Measurements from ENCODE around the gene PLIN4.
"Not testable (repeated sequence)": the region's sequence is repeated elsewhere in the genome, so short reads cannot be mapped to it uniquely, and the experiment has no call there.

Gene PLIN4

GRCh38 chr19:4543842-4544647 is 25.8 kb upstream of the PLIN4 start:
- DNase-seq = no peak

GRCh38 chr19:4542896-4543841 is 24.9 kb upstream of the PLIN4 start:
- DNase-seq = no peak

GRCh38 chr19:4541806-4542145 is 23.5 kb upstream of the PLIN4 start:
- DNase-seq = not testable (repeated sequence)

GRCh38 chr19:4541114-4541805 is 23.0 kb upstream of the PLIN4 start:
- DNase-seq = no peak

GRCh38 chr19:4539693-4540581 is 21.7 kb upstream of the PLIN4 start, which contains the start of gene LRG1:
Gene LRG1 (minus strand): TSS chr19:4540036. CDS start chr19:4540013, 23 bp downstream.
- DNase-seq = no peak

- DNase-seq = no peak
These were observed 20.9 kb upstream of the PLIN4 start for GRCh38 chr19:4539169-4539692.

GRCh38 chr19:4538601-4538954 is 20.3 kb upstream of the PLIN4 start:
- DNase-seq = no peak

GRCh38 chr19:4537953-4538600 is 19.8 kb upstream of the PLIN4 start:
- DNase-seq = no peak

- DNase-seq = no peak
These were observed 18.5 kb upstream of the PLIN4 start for GRCh38 chr19:4536798-4537197.

- peak; percentile 18 for DNase-seq
These were observed 16.8 kb upstream of the PLIN4 start, which contains the start of gene PLIN5 for GRCh38 chr19:4534836-4535658. Gene PLIN5 (minus strand): TSS chr19:4535224. CDS start chr19:4534074, 1,150 bp downstream.

- no peak for DNase-seq
These were observed 15.6 kb upstream of the PLIN4 start for GRCh38 chr19:4533835-4534424.

- no peak for DNase-seq
These were observed 15.0 kb upstream of the PLIN4 start for GRCh38 chr19:4533334-4533733.

- DNase-seq = no peak
These were observed 13.4 kb upstream of the PLIN4 start for GRCh38 chr19:4531562-4532165.

- no peak for DNase-seq
These were observed 11.7 kb upstream of the PLIN4 start for GRCh38 chr19:4529924-4530522.

- no peak for DNase-seq
These were observed 10.6 kb upstream of the PLIN4 start for GRCh38 chr19:4528843-4529242.

GRCh38 chr19:4527377-4527776 is 9.1 kb upstream of the PLIN4 start:
- not testable (repeated sequence) for DNase-seq

- DNase-seq = no peak
These were observed 7.3 kb upstream of the PLIN4 start for GRCh38 chr19:4525563-4526002.

- peak; percentile 32 for DNase-seq
These were observed 6.7 kb upstream of the PLIN4 start for GRCh38 chr19:4524808-4525562.

Data from fibroblast of skin of abdomen (primary cell).